IMR-90 (cell line): ENCODE measurements around the gene CARNS1. TPM values are rescaled to one million over a fixed set of nuclear protein-coding genes. Genes with fewer than 3 reads are reported as not detected.

Experiments
- ATAC-seq: fragments of 200-7000 bp; cut with Tn5 transposase; 2 replicates; pipeline ENCODE4 v1.9.1; 2020; ENCODE audit warnings: low read depth, mild to moderate bottlenecking, moderate library complexity
- BruUV-seq: library from RNA; stranded (reverse); fragments of 400-500 nt; replicated peaks from 2 replicates; lab custom pipeline; 2021; lab: Mats Ljungman, UMichigan
- CTCF ChIA-PET: fragments of 300-600 bp; formaldehyde crosslinking; extraction: SDS; loops from one replicate; lab custom pipeline; 2021; ENCODE audit warnings: antibody characterized with exemption; lab: Yijun Ruan, JAX
- POLR2A ChIA-PET: fragments of 300-600 bp; sonication (Branson Sonifier 250); formaldehyde crosslinking; loops from one replicate; lab custom pipeline; 2022; ENCODE audit warnings: antibody characterized with exemption; ENCODE audit not compliant: unreplicated experiment; lab: Charles Lee
- DNase-seq: peaks from one replicate; pipeline ENCODE4 v3.0.0; 2013
- H2AFZ ChIP-seq: replicated peaks from 2 replicates; pipeline ENCODE3; 2013; ENCODE audit warnings: low read length, mild to moderate bottlenecking; ENCODE audit not compliant: poor library complexity
- H2AK5ac ChIP-seq: 2 replicates; pipeline ENCODE4 v1.6.1; 2013; ENCODE audit warnings: low read depth, low read length, inconsistent platforms
- H2AK9ac ChIP-seq: replicated peaks from 2 replicates; pipeline ENCODE3; 2013; ENCODE audit warnings: mild to moderate bottlenecking, low read depth, low read length, moderate library complexity; ENCODE audit not compliant: poor library complexity
- H2BK120ac ChIP-seq: 2 replicates; pipeline ENCODE4 v1.6.1; 2013; ENCODE audit warnings: low read depth, low read length, inconsistent platforms
- H2BK15ac ChIP-seq: 3 replicates; pipeline ENCODE4 v1.6.1; 2013; ENCODE audit warnings: low read depth, low read length, inconsistent platforms
- H2BK20ac ChIP-seq: 2 replicates; pipeline ENCODE4 v1.6.1; 2013; ENCODE audit warnings: low read depth, mild to moderate bottlenecking, inconsistent platforms, low read length, moderate library complexity
- H2BK5ac ChIP-seq: 2 replicates; pipeline ENCODE4 v1.6.1; 2013; ENCODE audit warnings: mild to moderate bottlenecking, low read depth, low read length, inconsistent platforms; ENCODE audit not compliant: poor library complexity, severe bottlenecking
- H3K14ac ChIP-seq: replicated peaks from 2 replicates; pipeline ENCODE4 v1.6.1; 2013; ENCODE audit warnings: low read depth, low read length, inconsistent platforms
- H3K18ac ChIP-seq: 2 replicates; pipeline ENCODE4 v1.6.1; 2013; ENCODE audit warnings: low read depth, low read length, control low read depth
- H3K23ac ChIP-seq: 2 replicates; pipeline ENCODE4 v1.6.1; 2013; ENCODE audit warnings: low read depth, low read length, inconsistent platforms
- H3K27ac ChIP-seq: 2 replicates; pipeline ENCODE4 v1.5.1; 2013; ENCODE audit warnings: mild to moderate bottlenecking, control low read depth, low read length; ENCODE audit not compliant: insufficient read depth
- H3K27me3 ChIP-seq: 2 replicates; pipeline ENCODE4 v1.6.1; 2013; ENCODE audit warnings: low read length; ENCODE audit not compliant: control insufficient read depth, insufficient read depth
- H3K36me3 ChIP-seq: 2 replicates; pipeline ENCODE4 v1.6.1; 2013; ENCODE audit warnings: low read length, mixed read lengths; ENCODE audit not compliant: control insufficient read depth, insufficient read depth
- H3K4ac ChIP-seq: 2 replicates; pipeline ENCODE4 v1.6.1; 2013; ENCODE audit warnings: low read depth, low read length, inconsistent platforms
- H3K4me1 ChIP-seq: 2 replicates; pipeline ENCODE4 v1.6.1; 2013; ENCODE audit warnings: low read length, mixed read lengths; ENCODE audit not compliant: control insufficient read depth, insufficient read depth
- H3K4me2 ChIP-seq: 2 replicates; pipeline ENCODE4 v1.6.1; 2013; ENCODE audit warnings: low read depth, mild to moderate bottlenecking, control low read depth, low read length, moderate library complexity
- H3K4me3 ChIP-seq: 2 replicates; pipeline ENCODE4 v1.5.1; 2013; ENCODE audit warnings: low read depth, mild to moderate bottlenecking, control low read depth, low read length, moderate library complexity; ENCODE audit not compliant: insufficient read depth
- H3K56ac ChIP-seq: 2 replicates; pipeline ENCODE4 v1.6.1; 2013; ENCODE audit warnings: low read length, inconsistent platforms; ENCODE audit not compliant: insufficient read depth; ENCODE audit errors: extremely low read depth
- H3K79me1 ChIP-seq, 2 experiments: 2 replicates each; pipeline ENCODE4 v1.6.1; 2013; ENCODE audit warnings: low read length in 2 of 2, inconsistent platforms in 1 of 2, low read depth in 1 of 2
- H3K9ac ChIP-seq: 2 replicates; pipeline ENCODE4 v1.6.1; 2013; ENCODE audit warnings: low read depth, low read length, control low read depth
- H3K9me1 ChIP-seq: 2 replicates; pipeline ENCODE4 v1.6.1; 2013; ENCODE audit warnings: low read length, inconsistent platforms; ENCODE audit not compliant: insufficient read depth
- H3K9me3 ChIP-seq: 2 replicates; pipeline ENCODE4 v1.6.1; 2013; ENCODE audit warnings: low read length; ENCODE audit not compliant: control insufficient read depth, insufficient read depth
- H4K20me1 ChIP-seq: 2 replicates; pipeline ENCODE4 v1.6.1; 2013; ENCODE audit warnings: low read length, inconsistent platforms; ENCODE audit not compliant: insufficient read depth
- H4K5ac ChIP-seq: 2 replicates; pipeline ENCODE4 v1.6.1; 2013; ENCODE audit warnings: mild to moderate bottlenecking, low read depth, low read length, control low read depth
- H4K8ac ChIP-seq, 2 experiments: 2 replicates each; pipeline ENCODE4 v1.6.1; 2013; ENCODE audit warnings: low read depth in 2 of 2, low read length in 2 of 2, control low read depth in 1 of 2, inconsistent platforms in 1 of 2
- H4K91ac ChIP-seq: 2 replicates; pipeline ENCODE4 v1.6.1; 2013; ENCODE audit warnings: low read depth, low read length, inconsistent platforms; ENCODE audit not compliant: insufficient read depth
- BHLHE40 ChIP-seq: fragments of 150-350 bp; IDR thresholded peaks from 2 replicates; pipeline ENCODE4 v1.6.1; 2016; ENCODE audit warnings: mild to moderate bottlenecking, low read depth, low read length
- CEBPB ChIP-seq: IDR thresholded peaks from 2 replicates; pipeline ENCODE4 v1.6.1; 2012; ENCODE audit warnings: low read depth, low read length, improper control_type of control experiment
- CTCF ChIP-seq: conservative IDR thresholded peaks from 2 replicates; pipeline ENCODE4 v1.5.1; 2012; ENCODE audit warnings: mild to moderate bottlenecking, low read depth, low read length, improper control_type of control experiment
- ELK1 ChIP-seq: fragments of 150-350 bp; IDR thresholded peaks from 2 replicates; pipeline ENCODE4 v1.6.1; 2016; ENCODE audit warnings: low read depth, mild to moderate bottlenecking, low read length, moderate library complexity, borderline replicate concordance
- FOS ChIP-seq: fragments of 150-350 bp; IDR thresholded peaks from 2 replicates; pipeline ENCODE4 v1.6.1; 2016; ENCODE audit warnings: low read depth, low read length
- MAZ ChIP-seq: IDR thresholded peaks from 2 replicates; pipeline ENCODE4 v1.6.1; 2012; ENCODE audit warnings: low read depth, mild to moderate bottlenecking, low read length, improper control_type of control experiment, moderate library complexity, borderline replicate concordance
- NFE2L2 ChIP-seq: fragments of 150-350 bp; IDR thresholded peaks from 2 replicates; pipeline ENCODE4 v1.6.1; 2016; ENCODE audit warnings: low read depth, mild to moderate bottlenecking, low read length
- RAD21 ChIP-seq: IDR thresholded peaks from 2 replicates; pipeline ENCODE4 v1.6.1; 2012; ENCODE audit warnings: low read length, improper control_type of control experiment
- RCOR1 ChIP-seq: IDR thresholded peaks from 2 replicates; pipeline ENCODE4 v1.6.1; 2012; ENCODE audit warnings: mild to moderate bottlenecking, low read length, improper control_type of control experiment; ENCODE audit not compliant: insufficient replicate concordance
- RFX5 ChIP-seq: IDR thresholded peaks from 2 replicates; pipeline ENCODE4 v1.8.0; 2012; ENCODE audit warnings: low read depth, mild to moderate bottlenecking, low read length, moderate library complexity
- SMC3 ChIP-seq: fragments of 150-350 bp; IDR thresholded peaks from 2 replicates; pipeline ENCODE4 v1.6.1; 2016; ENCODE audit warnings: low read depth, mild to moderate bottlenecking, antibody characterized with exemption, low read length, moderate library complexity
- WGBS, 2 experiments: methylation state at CpG; one replicate each; pipeline versions ENCODE4 v1.1.5 to v1.1.7; 2013; ENCODE audit warnings: missing lambda C conversion rate in 2 of 2; ENCODE audit not compliant: insufficient read length in 1 of 2; ENCODE audit errors: extremely low coverage in 2 of 2; 5-methylcytosine and 5-hydroxymethylcytosine counted together
- dilution Hi-C: fragments of 300-500 bp; cut with HindIII; formaldehyde crosslinking; loops from one replicate; pipeline ENCODE4 v1.14.3; 2018; ENCODE audit warnings: low sequenced_read_pairs; ENCODE audit not compliant: unreplicated experiment
- in situ Hi-C: fragments of 300-500 bp; cut with MboI; formaldehyde crosslinking; loops from 3 replicates; pipeline ENCODE4 v1.14.3; 2019; ENCODE audit warnings: low sequenced_read_pairs, inconsistent platforms, mixed read lengths
- intact Hi-C: fragments of 100-400 bp; cut with micrococcal nuclease; formaldehyde crosslinking; loops from 2 replicates; pipeline ENCODE4 v1.10.0; 2022
- polyA plus RNA-seq, 3 experiments: library from polyadenylated mRNA; depleted of rRNA; stranded (reverse); fragments of >200 nt; gene quantifications; 2 replicates each; pipeline ENCODE4 v1.2.3, GENCODE V29; 2012; ENCODE audit warnings: low replicate concordance in 1 of 3
- total RNA-seq: library from RNA; depleted of rRNA; stranded (reverse); fragments of >200 nt; gene quantifications from 2 replicates; pipeline ENCODE4 v1.2.3, GENCODE V29; 2012

The CARNS1 gene
- total and polyA plus RNA-seq, 2 of the 4 experiments (the other 2 are of a cell fraction) = under 0.01 to 0.32 TPM

DNA sequence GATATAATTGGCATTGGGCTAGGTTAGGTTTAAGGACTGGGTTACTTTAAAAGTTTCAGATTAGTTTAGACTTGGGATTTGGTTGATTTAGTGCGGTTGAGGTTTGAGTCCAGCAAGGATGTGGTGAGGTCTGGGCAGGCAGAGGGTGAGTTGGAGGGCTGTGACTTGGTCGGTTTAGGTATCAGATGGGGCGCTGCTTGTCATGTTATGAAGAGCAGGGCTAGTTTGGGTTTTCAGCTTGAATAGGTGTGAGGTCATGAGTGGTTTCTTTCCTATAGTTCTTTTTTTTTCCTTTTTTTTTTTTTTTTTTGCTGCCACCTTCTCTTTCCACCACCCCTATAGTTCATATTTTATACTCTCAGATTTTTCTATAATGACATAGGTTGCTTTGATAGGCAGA is 46.9 kb upstream of the CARNS1 start:
- Histone ChIP-seq H3K23ac (peak overlapping the region; percentile 79; the same call in 1 of the 2 replicates), H3K4ac (peak overlapping the region; percentile 79), H2AK9ac (no peak overlapping the region), H3K9me3 (no peaks in the 10 kb centered on the region), H3K56ac (no peak overlapping the region), H2BK20ac (peak overlapping the region; percentile 80), H2AK5ac (peak overlapping the region; percentile 57; the same call in 1 of the 2 replicates), H2AFZ (no peak overlapping the region), H4K91ac (no peak overlapping the region), H3K18ac (no peak overlapping the region), H3K9ac (no peak overlapping the region), H3K27ac (no peak overlapping the region), H3K4me2 (no peak overlapping the region), H4K5ac (no peak overlapping the region), H3K14ac (0 out of 2 replicates have a peak overlapping the region, but pooled peaks have one; percentile 54), H2BK5ac (no peak overlapping the region), H2BK15ac (no peak overlapping the region; the same call in 2 of the 3 replicates), H3K79me1 (peaks cover 5 to 79% of the 10 kb centered on the region in 2 experiments; a peak in 3 of 4 replicates), H3K36me3 (peaks cover 26% of the 10 kb centered on the region), H3K27me3 (no peaks in the 10 kb centered on the region), H4K8ac (no peak overlapping the region), H2BK120ac (peak overlapping the region; percentile 48; the same call in 1 of the 2 replicates), H4K20me1 (peaks cover 67% of the 10 kb centered on the region), H3K4me3 (no peak overlapping the region), H3K9me1 (peaks cover 48% of the 10 kb centered on the region), H3K4me1 (peaks cover 53% of the 10 kb centered on the region)
- in situ Hi-C loops (no loop called here), dilution Hi-C loops (no loop called here), intact Hi-C loops (no loop called here)
- TF ChIP-seq RFX5 (no peak), RCOR1 (no peak), NFE2L2 (no peak), FOS (no peak), MAZ (no peak), CTCF (no peak), BHLHE40 (no peak), RAD21 (no peak), SMC3 (no peak), CEBPB (no peak), ELK1 (no peak)
- POLR2A ChIA-PET = no interaction called here
- WGBS, 2 experiments = 100% methylated on average over 1 of the region's 3 CpGs; no CpG with 5 or more reads in 1 of the 2 experiments
- no TSS peak for BruUV-seq
- ATAC-seq = no peak
- DNase-seq = no peak
- CTCF ChIA-PET = interaction anchor here (1.6 kb wide), 1 partner anchor 17 kb away, joined by 4 read pairs; no protein-coding TSS in a partner anchor
